ENCODE measurements around the gene CIITA. TPM values are rescaled to one million over a fixed set of nuclear protein-coding genes. Genes with fewer than 3 reads are reported as not detected.

Gene CIITA
- total and polyA plus RNA-seq, 4 experiments from 2014 or later = 0.08 to 1.6 (median 1.5) TPM

DNA sequence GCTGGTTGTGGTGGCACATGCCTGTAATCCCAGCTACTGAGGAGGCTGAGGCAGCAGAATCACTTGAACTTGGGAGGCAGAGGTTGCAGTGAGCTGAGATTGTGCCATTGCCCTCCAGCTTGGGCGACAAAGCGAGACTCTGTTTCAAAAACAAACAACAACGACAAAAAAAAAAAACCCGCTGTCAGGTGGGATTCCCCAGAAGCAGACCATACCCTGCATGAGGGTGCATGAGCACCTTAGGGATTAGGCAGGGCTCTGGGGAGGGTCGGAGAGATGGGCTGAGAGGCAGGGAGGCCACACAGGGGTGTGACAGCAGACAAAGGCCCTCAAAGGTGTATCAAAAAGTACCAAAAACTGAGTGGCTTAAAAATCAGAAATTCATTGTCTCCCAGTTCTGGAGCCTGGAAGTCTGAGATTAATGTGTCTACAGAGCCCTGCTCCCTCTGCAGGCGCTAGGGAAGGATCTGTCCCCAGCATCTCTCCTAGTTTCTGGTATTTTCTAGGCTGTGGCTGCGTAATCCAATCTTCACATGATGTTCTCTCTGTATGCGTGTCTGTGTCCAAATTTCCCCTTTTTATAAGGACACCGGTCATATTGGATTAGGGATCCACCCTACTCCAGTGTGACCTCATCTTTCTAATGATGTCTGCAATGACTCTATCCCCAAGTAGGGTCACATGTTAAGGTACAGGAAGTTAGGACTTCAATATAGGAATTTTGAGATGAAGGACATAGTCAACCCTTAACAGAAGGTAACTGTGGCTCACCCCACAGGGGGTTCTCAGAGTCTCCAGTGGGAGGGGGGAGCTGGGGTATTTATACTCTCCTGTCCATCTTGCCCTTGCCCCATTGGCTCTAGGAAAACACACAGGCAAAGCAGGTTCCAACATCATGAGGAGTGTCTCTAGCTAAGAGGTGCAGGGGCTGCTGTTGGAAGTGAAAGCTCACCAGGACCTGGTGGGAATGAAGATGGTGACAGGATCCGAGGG lies 44.8 kb upstream of the CIITA start:
- H3K27me3 Mint-ChIP-seq = peaks cover 6 to 12% of the 10 kb centered on the region in 2 donors
- H3K27me3 ChIP-seq (ENCODE audit: insufficient read depth, low read length) = no peaks in the 10 kb centered on the region
- H3K9me3 ChIP-seq (ENCODE audit: control insufficient read depth in 1 of 2, low read length in 2 of 2) = no peaks in the 10 kb centered on the region
- no peaks in the 10 kb centered on the region for H3K36me3 Mint-ChIP-seq
- no peaks in the 10 kb centered on the region for H3K4me1 ChIP-seq (ENCODE audit: insufficient read depth, low read length)
- H3K9me3 Mint-ChIP-seq = peaks cover 0 to 2% (median 0%) of the 10 kb centered on the region in 8 donors
- H3K4me1 Mint-ChIP-seq = no peaks in the 10 kb centered on the region
- H3K4me3 ChIP-seq (ENCODE audit: low read length in 2 of 2) = no peak overlapping the region
- CTCF ChIA-PET (ENCODE audit: partially characterized antibody) = no interaction called here
- POLR2A ChIA-PET (ENCODE audit: partially characterized antibody) = no interaction called here
- intact Hi-C loops (cut with micrococcal nuclease) = no loop called here
- no peaks in the 10 kb centered on the region for H3K36me3 ChIP-seq (ENCODE audit: insufficient read depth, low read length)
- no peak overlapping the region for H3K27ac Mint-ChIP-seq
- H3K27ac ChIP-seq (ENCODE audit: low read depth, low read length) = no peak overlapping the region
- H3K4me3 Mint-ChIP-seq = no peak overlapping the region
- no peak for DNase-seq

GRCh38 chr16:10833271-10833670 lies 43.7 kb upstream of the CIITA start:
- ChIA-PET POLR2A (ENCODE audit: partially characterized antibody) (no interaction called here), CTCF (ENCODE audit: partially characterized antibody) (no interaction called here)

DNA sequence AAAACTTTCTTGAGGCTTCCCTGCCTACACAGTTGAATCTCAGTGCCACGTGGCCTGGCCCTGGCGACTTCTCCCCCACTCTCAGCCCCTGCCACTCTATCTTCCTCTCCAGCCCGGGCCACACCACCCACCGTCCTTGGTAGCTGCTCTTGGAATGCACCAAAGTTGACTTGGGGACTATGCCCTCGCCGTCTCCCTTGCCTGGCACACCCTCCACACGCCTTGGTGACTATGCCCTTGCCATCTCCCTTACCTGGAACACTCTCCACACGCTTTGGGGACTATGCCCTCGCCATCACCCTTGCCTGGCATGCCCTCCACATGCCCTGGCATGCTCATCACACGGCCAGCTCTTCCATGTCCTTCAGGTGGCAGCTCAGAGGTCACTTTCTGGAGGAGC lies 42.9 kb upstream of the CIITA start:
- Histone ChIP-seq H3K36me3 (ENCODE audit: insufficient read depth, low read length) (no peaks in the 10 kb centered on the region), H3K9me3 (ENCODE audit: control insufficient read depth in 1 of 2, low read length in 2 of 2) (no peaks in the 10 kb centered on the region), H3K27me3 (ENCODE audit: insufficient read depth, low read length) (no peaks in the 10 kb centered on the region), H3K27ac (ENCODE audit: low read depth, low read length) (no peak overlapping the region), H3K4me1 (ENCODE audit: insufficient read depth, low read length) (no peaks in the 10 kb centered on the region), H3K4me3 (ENCODE audit: low read length in 2 of 2) (no peak overlapping the region)
- Mint-ChIP-seq H3K36me3 (no peaks in the 10 kb centered on the region), H3K27me3 (peaks cover 7 to 12% of the 10 kb centered on the region in 2 donors), H3K9me3 (peaks cover 0 to 2% (median 0%) of the 10 kb centered on the region in 8 donors), H3K4me3 (no peak overlapping the region), H3K4me1 (no peaks in the 10 kb centered on the region), H3K27ac (no peak overlapping the region)
- intact Hi-C loops (cut with micrococcal nuclease) = no loop called here
- ChIA-PET POLR2A (ENCODE audit: partially characterized antibody) (no interaction called here), CTCF (ENCODE audit: partially characterized antibody) (no interaction called here)
- DNase-seq = no peak

More at GRCh38 chr16:10833271-10833670, 43.7 kb upstream of the CIITA start:
- peaks cover 0 to 2% (median 0%) of the 10 kb centered on the region in 8 donors for H3K9me3 Mint-ChIP-seq
- no peak overlapping the region for H3K27ac ChIP-seq (ENCODE audit: low read depth, low read length)
- DNase-seq = no peak
- H3K4me1 ChIP-seq (ENCODE audit: insufficient read depth, low read length) = no peaks in the 10 kb centered on the region
- no peaks in the 10 kb centered on the region for H3K4me1 Mint-ChIP-seq
- H3K27me3 Mint-ChIP-seq = peaks cover 6 to 12% of the 10 kb centered on the region in 2 donors
- no peaks in the 10 kb centered on the region for H3K9me3 ChIP-seq (ENCODE audit: control insufficient read depth in 1 of 2, low read length in 2 of 2)
- intact Hi-C loops (cut with micrococcal nuclease) = no loop called here
- H3K4me3 ChIP-seq (ENCODE audit: low read length in 2 of 2) = no peak overlapping the region
- no peak overlapping the region for H3K4me3 Mint-ChIP-seq
- H3K27ac Mint-ChIP-seq = no peak overlapping the region
- no peaks in the 10 kb centered on the region for H3K36me3 Mint-ChIP-seq
- no peaks in the 10 kb centered on the region for H3K27me3 ChIP-seq (ENCODE audit: insufficient read depth, low read length)
- no peaks in the 10 kb centered on the region for H3K36me3 ChIP-seq (ENCODE audit: insufficient read depth, low read length)

DNA sequence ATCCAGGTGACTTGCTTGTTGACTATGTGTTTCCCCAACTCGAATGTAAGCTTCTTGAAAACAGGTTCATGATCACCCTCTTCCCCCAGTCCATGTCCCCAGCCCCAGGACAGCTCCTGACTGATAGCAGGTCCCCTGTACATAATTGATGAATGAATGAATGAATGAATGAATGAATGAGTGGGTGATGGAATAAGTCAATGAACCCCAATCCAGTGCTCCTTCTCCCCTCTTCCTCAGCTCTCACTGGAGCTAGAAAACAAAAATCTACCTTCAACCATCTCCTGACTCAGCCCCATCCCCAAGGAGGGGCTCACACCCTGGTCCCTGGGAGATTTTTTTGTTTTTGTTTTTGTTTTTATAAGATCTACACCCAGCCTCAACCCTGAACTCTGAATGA lies 42.2 kb upstream of the CIITA start:
- intact Hi-C loops (cut with micrococcal nuclease) = no loop called here
- no peaks in the 10 kb centered on the region for H3K36me3 ChIP-seq (ENCODE audit: insufficient read depth, low read length)
- no peak overlapping the region for H3K27ac Mint-ChIP-seq

GRCh38 chr16:10835281-10835931 lies 41.6 kb upstream of the CIITA start:
- Histone ChIP-seq H3K4me1 (ENCODE audit: insufficient read depth, low read length) (no peaks in the 10 kb centered on the region), H3K27ac (ENCODE audit: low read depth, low read length) (no peak overlapping the region), H3K36me3 (ENCODE audit: insufficient read depth, low read length) (no peaks in the 10 kb centered on the region), H3K27me3 (ENCODE audit: insufficient read depth, low read length) (no peaks in the 10 kb centered on the region), H3K9me3 (ENCODE audit: control insufficient read depth in 1 of 2, low read length in 2 of 2) (no peaks in the 10 kb centered on the region), H3K4me3 (ENCODE audit: low read length in 2 of 2) (no peak overlapping the region)
- Mint-ChIP-seq H3K36me3 (no peaks in the 10 kb centered on the region), H3K27ac (no peak overlapping the region), H3K9me3 (peaks cover 0 to 2% (median 0%) of the 10 kb centered on the region in 8 donors), H3K4me1 (no peaks in the 10 kb centered on the region), H3K4me3 (no peak overlapping the region), H3K27me3 (peaks cover 8 to 9% of the 10 kb centered on the region in 2 donors)
- DNase-seq = no peak
- CTCF ChIA-PET (ENCODE audit: partially characterized antibody) = no interaction called here
- POLR2A ChIA-PET (ENCODE audit: partially characterized antibody) = no interaction called here
- intact Hi-C loops (cut with micrococcal nuclease) = no loop called here

More for the DNA sequence above, 42.2 kb upstream of the CIITA start:
- POLR2A ChIA-PET (ENCODE audit: partially characterized antibody) = no interaction called here
- no peaks in the 10 kb centered on the region for H3K9me3 ChIP-seq (ENCODE audit: control insufficient read depth in 1 of 2, low read length in 2 of 2)
- H3K4me1 ChIP-seq (ENCODE audit: insufficient read depth, low read length) = no peaks in the 10 kb centered on the region
- H3K36me3 Mint-ChIP-seq = no peaks in the 10 kb centered on the region
- H3K27ac ChIP-seq (ENCODE audit: low read depth, low read length) = no peak overlapping the region
- no peaks in the 10 kb centered on the region for H3K4me1 Mint-ChIP-seq
- peaks cover 8 to 9% of the 10 kb centered on the region in 2 donors for H3K27me3 Mint-ChIP-seq
- peaks cover 0 to 2% (median 0%) of the 10 kb centered on the region in 8 donors for H3K9me3 Mint-ChIP-seq
- no peak overlapping the region for H3K4me3 Mint-ChIP-seq
- no peak for DNase-seq
- no peak overlapping the region for H3K4me3 ChIP-seq (ENCODE audit: low read length in 2 of 2)
- H3K27me3 ChIP-seq (ENCODE audit: insufficient read depth, low read length) = no peaks in the 10 kb centered on the region
- CTCF ChIA-PET (ENCODE audit: partially characterized antibody) = no interaction called here

DNA sequence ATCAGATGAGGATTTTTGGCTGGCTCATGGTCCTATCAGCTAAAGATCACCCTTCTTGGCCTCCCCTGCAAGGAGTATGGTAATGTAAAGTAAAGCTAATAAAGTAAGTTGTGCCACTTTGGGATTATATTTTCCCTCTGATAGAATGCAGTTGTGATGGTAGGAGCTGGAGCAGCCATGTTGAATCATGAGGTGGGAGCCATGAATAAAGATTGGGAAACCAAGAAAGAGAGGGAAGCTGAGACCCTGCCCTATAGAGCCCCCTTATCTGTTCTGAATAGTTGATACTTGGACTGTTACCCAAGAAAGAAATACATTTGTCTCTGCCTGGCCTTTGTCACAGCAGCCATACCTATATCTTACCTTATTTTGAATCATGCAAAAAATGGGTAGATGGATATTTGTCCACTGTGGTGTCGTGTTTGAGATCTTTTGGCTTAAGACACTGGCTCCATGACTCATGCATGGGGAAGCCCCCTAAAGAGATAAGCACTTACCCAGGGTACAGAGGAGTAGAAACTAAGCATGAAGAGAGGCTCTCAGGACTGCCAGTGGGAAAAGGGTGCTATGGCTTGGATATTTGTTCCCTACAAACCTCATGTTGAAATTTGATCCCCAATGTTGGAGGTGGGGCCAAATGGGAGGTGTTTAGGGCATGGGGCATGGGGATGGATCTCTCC lies 40.7 kb upstream of the CIITA start:
- no peak overlapping the region for H3K4me3 ChIP-seq (ENCODE audit: low read length in 2 of 2)
- no peaks in the 10 kb centered on the region for H3K4me1 Mint-ChIP-seq
- H3K27me3 ChIP-seq (ENCODE audit: insufficient read depth, low read length) = no peaks in the 10 kb centered on the region
- H3K27ac ChIP-seq (ENCODE audit: low read depth, low read length) = no peak overlapping the region
- no peaks in the 10 kb centered on the region for H3K36me3 Mint-ChIP-seq
- CTCF ChIA-PET (ENCODE audit: partially characterized antibody) = no interaction called here
- H3K36me3 ChIP-seq (ENCODE audit: insufficient read depth, low read length) = no peaks in the 10 kb centered on the region
- no peak overlapping the region for H3K4me3 Mint-ChIP-seq
- H3K27me3 Mint-ChIP-seq = peaks cover 10 to 13% of the 10 kb centered on the region in 2 donors
- H3K9me3 ChIP-seq (ENCODE audit: control insufficient read depth in 1 of 2, low read length in 2 of 2) = no peaks in the 10 kb centered on the region
- no peak for DNase-seq
- intact Hi-C loops (cut with micrococcal nuclease) = no loop called here
- no peak overlapping the region for H3K27ac Mint-ChIP-seq
- peaks cover 0 to 2% (median 0%) of the 10 kb centered on the region in 8 donors for H3K9me3 Mint-ChIP-seq
- POLR2A ChIA-PET (ENCODE audit: partially characterized antibody) = no interaction called here
- no peaks in the 10 kb centered on the region for H3K4me1 ChIP-seq (ENCODE audit: insufficient read depth, low read length)

GRCh38 chr16:10838621-10839278 lies 38.3 kb upstream of the CIITA start:
- H3K4me3 Mint-ChIP-seq = no peak overlapping the region
- H3K27me3 Mint-ChIP-seq = peaks cover 10% of the 10 kb centered on the region in 2 donors
- ChIA-PET CTCF (ENCODE audit: partially characterized antibody) (no interaction called here), POLR2A (ENCODE audit: partially characterized antibody) (no interaction called here)
- Histone ChIP-seq H3K27me3 (ENCODE audit: insufficient read depth, low read length) (no peaks in the 10 kb centered on the region), H3K36me3 (ENCODE audit: insufficient read depth, low read length) (no peaks in the 10 kb centered on the region), H3K4me1 (ENCODE audit: insufficient read depth, low read length) (no peaks in the 10 kb centered on the region), H3K27ac (ENCODE audit: low read depth, low read length) (no peak overlapping the region), H3K4me3 (ENCODE audit: low read length in 2 of 2) (no peak overlapping the region), H3K9me3 (ENCODE audit: control insufficient read depth in 1 of 2, low read length in 2 of 2) (no peaks in the 10 kb centered on the region)
- H3K36me3 Mint-ChIP-seq = no peaks in the 10 kb centered on the region
- no peak overlapping the region for H3K27ac Mint-ChIP-seq
- no peaks in the 10 kb centered on the region for H3K4me1 Mint-ChIP-seq
- intact Hi-C loops (cut with micrococcal nuclease) = no loop called here
- DNase-seq = no peak
- peaks cover 0 to 2% (median 0%) of the 10 kb centered on the region in 8 donors for H3K9me3 Mint-ChIP-seq
